Measurements from ENCODE around the gene CUTC. TPM values are rescaled to one million over a fixed set of nuclear protein-coding genes. Genes with fewer than 3 reads are reported as not detected.

CUTC gene
- total RNA-seq, 2 experiments from 2014 or later: 29.9 to 41.6 TPM

DNA sequence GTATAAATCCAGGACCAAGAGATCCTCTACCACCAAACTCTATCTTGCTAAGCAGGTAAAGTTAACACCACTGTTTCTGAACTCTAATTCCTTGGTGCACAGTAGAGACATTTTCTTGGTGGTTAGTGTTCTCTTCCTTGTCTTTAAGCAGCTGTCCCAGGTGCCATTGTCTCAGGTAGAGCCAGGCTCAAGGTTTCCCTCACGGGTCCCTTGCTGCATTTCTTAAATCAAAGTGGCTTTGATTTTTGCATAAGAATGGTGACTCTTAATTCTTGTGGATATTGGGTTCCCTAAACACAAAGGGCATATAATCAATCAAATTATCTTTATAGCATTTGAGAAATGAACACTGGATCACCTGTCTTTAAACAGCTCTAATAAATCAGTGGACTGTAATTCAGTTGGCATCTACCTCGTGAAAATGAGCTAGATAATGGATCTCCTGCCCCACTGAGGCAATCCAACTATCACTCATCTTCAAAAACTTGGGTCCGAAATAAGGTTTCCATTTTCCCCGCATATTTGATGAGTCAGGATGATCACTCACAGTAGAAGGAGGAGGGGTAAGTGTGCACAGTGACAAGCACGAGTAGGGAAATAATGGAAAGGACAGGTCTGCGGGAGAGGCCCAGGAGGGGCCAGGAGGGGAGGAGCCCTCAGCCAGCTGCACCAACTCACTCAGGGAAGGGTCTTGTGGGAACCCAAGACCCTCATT lies 52.9 kb downstream of the CUTC start:
- H3K9me2 ChIP-seq (ENCODE audit: insufficient read depth, low read length): no peaks in the 10 kb centered on the region
- intact Hi-C loops (cut with micrococcal nuclease; ENCODE audit: unreplicated experiment): no loop called here
- TF ChIP-seq CTCF (conservative IDR thresholded peaks at IDR 0.05; ENCODE audit: low read length): no peak
- no peak for TF ChIP-seq EZH2phosphoT487 (IDR thresholded peaks at IDR 0.05; ENCODE audit: borderline replicate concordance, low read depth, low read length)
- BruUV-seq (replicated peaks): no TSS peak
- H3K4me3 ChIP-seq (ENCODE audit: low read depth, low read length, poor library complexity, severe bottlenecking): no peak overlapping the region
- H2AFZ ChIP-seq (ENCODE audit: low read length): no peak overlapping the region
- H3K9me3 ChIP-seq (ENCODE audit: low read length): no peaks in the 10 kb centered on the region
- H3K4me2 ChIP-seq (ENCODE audit: low read length): no peak overlapping the region
- ChIA-PET CTCF (ENCODE audit: unreplicated experiment) (no interaction called here), POLR2A (no interaction called here)
- H3K36me3 ChIP-seq (ENCODE audit: insufficient read depth, low read length): no peaks in the 10 kb centered on the region
- DNase-seq (ENCODE audit: low spot score): no peak
- peaks cover under 1% of the 10 kb centered on the region for H3K4me1 ChIP-seq (ENCODE audit: insufficient read depth, low read length, poor library complexity, severe bottlenecking)
- H3K27ac ChIP-seq (ENCODE audit: low read depth, low read length, poor library complexity, severe bottlenecking): no peak overlapping the region
- H3K79me2 ChIP-seq (ENCODE audit: insufficient read depth, low read depth, low read length): no peaks in the 10 kb centered on the region
- no peaks in the 10 kb centered on the region for H4K20me1 ChIP-seq (ENCODE audit: insufficient read depth, low read length)

GRCh38 chr10:99785646-99786045 lies 53.6 kb downstream of the CUTC start:
- no peaks in the 10 kb centered on the region for H3K36me3 ChIP-seq (ENCODE audit: insufficient read depth, low read length)
- no peak overlapping the region for H3K4me3 ChIP-seq (ENCODE audit: low read depth, low read length, poor library complexity, severe bottlenecking)
- no peaks in the 10 kb centered on the region for H3K9me2 ChIP-seq (ENCODE audit: insufficient read depth, low read length)
- H3K27ac ChIP-seq (ENCODE audit: low read depth, low read length, poor library complexity, severe bottlenecking): no peak overlapping the region
- H3K79me2 ChIP-seq (ENCODE audit: insufficient read depth, low read depth, low read length): no peaks in the 10 kb centered on the region
- H3K9me3 ChIP-seq (ENCODE audit: low read length): no peaks in the 10 kb centered on the region
- no peaks in the 10 kb centered on the region for H3K4me1 ChIP-seq (ENCODE audit: insufficient read depth, low read length, poor library complexity, severe bottlenecking)
- POLR2A ChIA-PET: interaction anchor here (0.7 to 0.8 kb wide), 4 partner anchors 11 to 1306 kb away, joined by 3 to 5 read pairs (median 4); no protein-coding TSS in a partner anchor
- no peaks in the 10 kb centered on the region for H4K20me1 ChIP-seq (ENCODE audit: insufficient read depth, low read length)
- TF ChIP-seq CTCF (conservative IDR thresholded peaks at IDR 0.05; ENCODE audit: low read length) (no peak), EZH2phosphoT487 (IDR thresholded peaks at IDR 0.05; ENCODE audit: borderline replicate concordance, low read depth, low read length) (no peak)
- no peak for DNase-seq (ENCODE audit: low spot score)
- CTCF ChIA-PET (ENCODE audit: unreplicated experiment): interaction anchor here (0.8 kb wide), 1 partner anchor 22 kb away, joined by 3 read pairs; no protein-coding TSS in a partner anchor
- H3K4me2 ChIP-seq (ENCODE audit: low read length): no peak overlapping the region
- BruUV-seq (replicated peaks): no TSS peak
- intact Hi-C loops (cut with micrococcal nuclease; ENCODE audit: unreplicated experiment): no loop called here
- no peak overlapping the region for H2AFZ ChIP-seq (ENCODE audit: low read length)

DNA sequence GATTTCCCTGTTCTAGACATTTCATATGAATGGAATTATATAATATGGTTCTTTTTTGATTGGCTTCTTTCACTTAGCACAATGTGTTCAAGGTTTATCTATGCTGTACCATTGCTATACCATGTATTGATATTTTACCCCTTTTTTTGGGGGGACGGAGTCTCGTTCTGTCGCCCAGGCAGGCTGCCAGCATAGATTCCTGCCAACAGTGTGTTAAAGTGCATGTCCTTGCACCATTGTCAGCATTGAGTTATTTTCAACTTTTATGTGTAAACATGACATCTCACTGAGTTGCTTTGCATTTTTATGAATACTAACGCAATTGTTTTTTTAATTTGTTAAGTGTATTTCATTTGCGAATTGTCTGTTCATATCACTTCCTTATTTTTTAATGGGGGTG lies 55.3 kb downstream of the CUTC start:
- no TSS peak for BruUV-seq (replicated peaks)
- Histone ChIP-seq H3K4me2 (ENCODE audit: low read length) (no peak overlapping the region), H3K9me2 (ENCODE audit: insufficient read depth, low read length) (no peaks in the 10 kb centered on the region), H3K36me3 (ENCODE audit: insufficient read depth, low read length) (no peaks in the 10 kb centered on the region), H4K20me1 (ENCODE audit: insufficient read depth, low read length) (no peaks in the 10 kb centered on the region), H3K79me2 (ENCODE audit: insufficient read depth, low read depth, low read length) (no peaks in the 10 kb centered on the region), H3K4me1 (ENCODE audit: insufficient read depth, low read length, poor library complexity, severe bottlenecking) (no peaks in the 10 kb centered on the region), H3K9me3 (ENCODE audit: low read length) (no peaks in the 10 kb centered on the region), H2AFZ (ENCODE audit: low read length) (no peak overlapping the region), H3K4me3 (ENCODE audit: low read depth, low read length, poor library complexity, severe bottlenecking) (no peak overlapping the region), H3K27ac (ENCODE audit: low read depth, low read length, poor library complexity, severe bottlenecking) (no peak overlapping the region)
- intact Hi-C loops (cut with micrococcal nuclease; ENCODE audit: unreplicated experiment): no loop called here
- TF ChIP-seq CTCF (conservative IDR thresholded peaks at IDR 0.05; ENCODE audit: low read length) (no peak), EZH2phosphoT487 (IDR thresholded peaks at IDR 0.05; ENCODE audit: borderline replicate concordance, low read depth, low read length) (no peak)
- POLR2A ChIA-PET: interaction anchor here (0.7 to 0.9 kb wide), 2 partner anchors 59 to 928 kb away, joined by 3 read pairs; no protein-coding TSS in a partner anchor
- DNase-seq (ENCODE audit: low spot score): no peak
- CTCF ChIA-PET (ENCODE audit: unreplicated experiment): no interaction called here

Data from OCI-LY7 (cell line).